PC-3 (cell line): ENCODE results near the gene MAPRE3. TPM values are rescaled to one million over a fixed set of nuclear protein-coding genes. Genes with fewer than 3 reads are reported as not detected.

ENCODE experiments used
- ATAC-seq: fragments of 200-7000 bp; cut with Tn5 transposase; 2 replicates; pipeline ENCODE4 v1.9.1; 2020; ENCODE audit warnings: mild to moderate bottlenecking, moderate library complexity
- BruUV-seq: library from RNA; stranded (reverse); fragments of 400-500 nt; replicated peaks from 2 replicates; lab custom pipeline; 2021; lab: Mats Ljungman, UMichigan
- CTCF ChIA-PET: fragments of 300-600 bp; sonication (Branson Sonifier 250); formaldehyde crosslinking; loops from one replicate; lab custom pipeline; 2022; ENCODE audit warnings: antibody characterized with exemption; lab: Charles Lee
- POLR2A ChIA-PET: fragments of 300-600 bp; sonication (Branson Sonifier 250); formaldehyde crosslinking; loops from one replicate; lab custom pipeline; 2022; ENCODE audit warnings: antibody characterized with exemption; ENCODE audit not compliant: unreplicated experiment; lab: Charles Lee
- DNase-seq: peaks from one replicate; pipeline ENCODE4 v3.0.0-alpha.2; 2015
- H2AFZ ChIP-seq: fragments of 300-600 bp; sonication (generic); 2 replicates; pipeline ENCODE4 v1.6.0; 2016; ENCODE audit warnings: antibody characterized with exemption, low read length
- H3F3A ChIP-seq: fragments of 300-600 bp; sonication (generic); one replicate; pipeline ENCODE4 v1.6.0; 2017; ENCODE audit warnings: antibody characterized with exemption, low read length, control low read depth, mild to moderate bottlenecking; ENCODE audit not compliant: unreplicated experiment
- H3K27ac ChIP-seq: fragments of 300-600 bp; sonication (generic); 2 replicates; pipeline ENCODE4 v1.5.1; 2016; ENCODE audit warnings: mild to moderate bottlenecking, low read length
- H3K27me3 ChIP-seq: fragments of 300-600 bp; sonication (generic); 2 replicates; pipeline ENCODE4 v1.6.1; 2016; ENCODE audit warnings: low read length, mixed read lengths
- H3K36me3 ChIP-seq: fragments of 300-600 bp; sonication (generic); 2 replicates; pipeline ENCODE4 v1.6.1; 2016; ENCODE audit warnings: low read depth, mixed run types, low read length, mixed read lengths
- H3K4me1 ChIP-seq: fragments of 300-600 bp; sonication (generic); 2 replicates; pipeline ENCODE4 v1.5.1; 2016; ENCODE audit warnings: low read length; ENCODE audit not compliant: insufficient read depth
- H3K4me2 ChIP-seq: fragments of 300-600 bp; sonication (generic); 2 replicates; pipeline ENCODE4 v1.6.0; 2016; ENCODE audit warnings: low read length
- H3K4me3 ChIP-seq: fragments of 300-600 bp; sonication (generic); 2 replicates; pipeline ENCODE4 v1.5.1; 2016; ENCODE audit warnings: mild to moderate bottlenecking, low read length, mixed read lengths
- H3K79me2 ChIP-seq: fragments of 300-600 bp; sonication (generic); 2 replicates; pipeline ENCODE4 v1.6.1; 2017; ENCODE audit warnings: low read length, mixed read lengths
- H3K9ac ChIP-seq: fragments of 300-600 bp; sonication (generic); 2 replicates; pipeline ENCODE4 v1.6.0; 2016; ENCODE audit warnings: mild to moderate bottlenecking, low read length
- H3K9me2 ChIP-seq: fragments of 300-600 bp; sonication (generic); replicated peaks from 2 replicates; pipeline ENCODE4 v1.6.1; 2016; ENCODE audit warnings: mixed run types, low read length, mixed read lengths
- H3K9me3 ChIP-seq: fragments of 300-600 bp; sonication (generic); 2 replicates; pipeline ENCODE4 v1.6.1; 2016; ENCODE audit warnings: low read length, mixed read lengths
- H4K20me1 ChIP-seq: fragments of 300-600 bp; sonication (generic); 2 replicates; pipeline ENCODE4 v1.6.1; 2016; ENCODE audit warnings: low read length, mixed read lengths
- CTCF ChIP-seq: fragments of 300-600 bp; sonication (generic); conservative IDR thresholded peaks from 2 replicates; pipeline ENCODE4 v1.5.1; 2017; ENCODE audit warnings: antibody characterized with exemption, low read depth, mild to moderate bottlenecking, low read length
- EZH2 ChIP-seq: fragments of 300-600 bp; sonication (generic); IDR thresholded peaks from one replicate; pipeline ENCODE4 v1.6.1; 2017; ENCODE audit warnings: antibody characterized with exemption, mild to moderate bottlenecking, low read length; ENCODE audit not compliant: unreplicated experiment
- EZH2phosphoT487 ChIP-seq: fragments of 300-600 bp; sonication (generic); IDR thresholded peaks from 2 replicates; pipeline ENCODE4 v1.6.1; 2018; ENCODE audit warnings: mild to moderate bottlenecking, antibody characterized with exemption, low read length, borderline replicate concordance
- intact Hi-C: fragments of 100-400 bp; cut with micrococcal nuclease; formaldehyde crosslinking; loops from 2 replicates; pipeline ENCODE4 v1.9.0; 2023
- total RNA-seq: library from RNA; depleted of rRNA; stranded (reverse); fragments of >200 nt; gene quantifications from 2 replicates; pipeline ENCODE4 v1.2.3, GENCODE V29; 2014

MAPRE3 gene
- total RNA-seq, 1 experiment from 2014 or later = 11.9 TPM

- DNase-seq (no peak), ATAC-seq (no peak)
- Histone ChIP-seq H4K20me1 (no peaks in the 10 kb centered on the region), H3K9me3 (no peaks in the 10 kb centered on the region), H3K4me1 (peaks cover 61% of the 10 kb centered on the region), H2AFZ (no peak overlapping the region), H3K4me3 (peak overlapping the region; percentile 93), H3K36me3 (no peaks in the 10 kb centered on the region), H3K9ac (peak overlapping the region; percentile 88), H3F3A (peaks cover 9% of the 10 kb centered on the region), H3K79me2 (peaks cover 59% of the 10 kb centered on the region), H3K4me2 (peak overlapping the region; percentile 99), H3K27ac (peak overlapping the region; percentile 98), H3K27me3 (no peaks in the 10 kb centered on the region), H3K9me2 (no peaks in the 10 kb centered on the region)
- BruUV-seq = no TSS peak
- intact Hi-C loops = no loop called here
- CTCF ChIA-PET = no interaction called here
- POLR2A ChIA-PET = interaction anchor here (0.7 kb wide), 1 partner anchor 40 kb away, joined by 5 read pairs; no protein-coding TSS in a partner anchor
- TF ChIP-seq EZH2 = no peak
- TF ChIP-seq EZH2phosphoT487 = no peak
- no peak for TF ChIP-seq CTCF
These were observed 1.7 kb downstream of the MAPRE3 start for GRCh38 chr2:26971911-26972786.

- Histone ChIP-seq H3K4me3 (no peak overlapping the region), H2AFZ (no peak overlapping the region), H3K9me3 (no peaks in the 10 kb centered on the region), H3K9me2 (no peaks in the 10 kb centered on the region), H3K4me2 (no peak overlapping the region), H3K79me2 (peaks cover 72% of the 10 kb centered on the region), H3F3A (no peaks in the 10 kb centered on the region), H3K9ac (no peak overlapping the region), H3K27ac (no peak overlapping the region), H4K20me1 (no peaks in the 10 kb centered on the region), H3K4me1 (peaks cover 61% of the 10 kb centered on the region), H3K36me3 (no peaks in the 10 kb centered on the region), H3K27me3 (no peaks in the 10 kb centered on the region)
- CTCF ChIA-PET = no interaction called here
- intact Hi-C loops = no loop called here
- POLR2A ChIA-PET = no interaction called here
- TF ChIP-seq EZH2 (no peak), EZH2phosphoT487 (no peak), CTCF (no peak)
- BruUV-seq = no TSS peak
- DNase-seq (no peak), ATAC-seq (no peak)
These were observed 3.9 kb downstream of the MAPRE3 start for GRCh38 chr2:26974352-26974751.

- TF ChIP-seq EZH2phosphoT487 (no peak), EZH2 (no peak), CTCF (no peak)
- BruUV-seq = no TSS peak
- Histone ChIP-seq H3K9me3 (no peaks in the 10 kb centered on the region), H3K4me3 (no peak overlapping the region), H3K27me3 (no peaks in the 10 kb centered on the region), H3K9ac (no peak overlapping the region), H3K4me1 (peaks cover 53% of the 10 kb centered on the region), H2AFZ (no peak overlapping the region), H4K20me1 (no peaks in the 10 kb centered on the region), H3K4me2 (no peak overlapping the region), H3F3A (no peaks in the 10 kb centered on the region), H3K36me3 (no peaks in the 10 kb centered on the region), H3K79me2 (peaks cover 79% of the 10 kb centered on the region), H3K27ac (no peak overlapping the region), H3K9me2 (no peaks in the 10 kb centered on the region)
- no peak for DNase-seq
- ChIA-PET POLR2A (no interaction called here), CTCF (no interaction called here)
- ATAC-seq = no peak
- intact Hi-C loops = no loop called here
These were observed 4.7 kb downstream of the MAPRE3 start for GRCh38 chr2:26975102-26975501.
